Measurements from ENCODE around the gene PANK2.
"Not testable (repeated sequence)": the region's sequence is repeated elsewhere in the genome, so short reads cannot be mapped to it uniquely, and the experiment has no call there.

Gene PANK2

DNA sequence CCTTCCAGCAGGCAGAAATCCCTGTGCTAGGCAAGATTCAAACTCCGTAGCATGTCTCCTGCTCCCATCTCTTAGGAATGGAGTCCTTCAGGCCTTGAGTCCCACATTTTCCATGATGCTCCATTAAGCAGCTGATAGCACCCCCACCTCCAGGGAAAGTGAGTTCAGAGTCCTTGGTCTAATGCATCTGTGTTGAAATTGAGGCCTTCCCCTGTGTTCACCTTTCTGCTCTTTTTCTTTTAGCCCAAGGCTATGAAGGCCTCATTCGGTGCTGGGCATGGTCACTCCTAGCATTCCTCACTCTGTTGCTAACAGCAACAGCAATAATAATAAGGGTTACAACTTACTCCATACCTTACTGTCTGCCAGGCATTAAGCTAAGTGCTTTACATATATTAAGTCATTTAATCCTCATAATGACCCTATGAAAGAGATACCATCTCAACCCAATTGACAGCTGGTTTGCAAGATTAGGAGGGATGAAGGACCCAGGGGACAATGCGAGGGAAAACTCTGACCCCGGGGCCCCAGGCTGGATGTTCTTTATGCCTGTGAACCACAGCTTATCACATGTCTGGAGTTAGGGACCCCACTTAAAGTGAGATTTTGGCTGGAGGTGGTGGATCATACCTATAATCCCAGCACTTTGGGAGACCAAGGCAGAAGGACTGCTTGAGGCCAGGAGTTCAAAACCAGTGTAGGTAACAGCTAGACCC, 17.5 kb upstream of the PANK2 start:
- no peak for DNase-seq

DNA sequence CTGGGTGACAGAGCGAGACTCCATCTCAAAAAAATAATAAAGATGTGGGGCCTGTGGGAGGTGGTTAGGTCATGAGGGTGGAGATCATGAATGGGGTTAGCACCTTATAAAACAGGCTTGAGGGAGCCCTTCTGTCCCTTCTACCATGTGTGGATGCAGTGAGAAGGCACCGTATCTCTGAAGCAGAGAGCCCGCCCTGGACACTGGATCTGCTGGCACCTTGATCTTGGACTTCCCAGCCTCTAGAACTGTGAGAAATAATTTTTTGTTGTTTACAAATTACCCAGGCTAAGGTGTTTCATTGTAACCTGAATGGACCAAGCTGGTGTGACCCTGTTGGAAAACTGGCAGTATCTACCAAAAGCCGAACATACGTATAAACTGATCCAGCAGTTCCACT, 15.7 kb upstream of the PANK2 start:
- DNase-seq = no peak

DNA sequence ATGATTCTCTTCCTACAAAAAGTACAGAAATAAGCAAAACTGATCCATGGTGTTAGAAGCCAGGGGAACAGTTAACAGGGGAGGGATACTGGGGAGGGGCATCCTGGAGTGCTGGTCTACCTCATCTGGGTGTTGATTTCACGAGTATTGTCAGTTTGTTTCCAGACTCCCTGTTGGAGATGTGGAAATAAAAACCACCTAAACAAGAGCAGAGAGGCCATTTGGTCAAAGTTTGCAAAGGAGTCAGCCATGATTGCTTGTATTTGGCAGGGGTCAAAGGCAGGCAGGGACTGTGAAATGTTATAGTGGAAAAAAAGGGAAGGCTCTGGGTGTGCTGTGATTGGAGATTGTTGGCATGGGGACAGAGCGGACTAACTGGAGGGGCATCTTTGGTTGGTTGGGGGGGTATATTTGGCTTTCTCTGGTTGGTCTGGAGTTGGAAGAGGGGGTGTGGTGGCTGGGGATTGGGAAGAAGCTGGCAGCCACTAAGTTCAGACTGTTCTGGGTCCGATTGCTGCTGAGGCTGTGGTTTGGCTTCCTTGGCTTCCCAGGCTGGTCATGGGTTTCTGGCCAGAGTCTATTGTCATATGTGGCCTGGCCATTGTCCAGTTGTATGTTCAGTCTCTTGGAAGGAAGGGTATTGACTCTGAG, 14.9 kb upstream of the PANK2 start:
- DNase-seq = no peak

DNA sequence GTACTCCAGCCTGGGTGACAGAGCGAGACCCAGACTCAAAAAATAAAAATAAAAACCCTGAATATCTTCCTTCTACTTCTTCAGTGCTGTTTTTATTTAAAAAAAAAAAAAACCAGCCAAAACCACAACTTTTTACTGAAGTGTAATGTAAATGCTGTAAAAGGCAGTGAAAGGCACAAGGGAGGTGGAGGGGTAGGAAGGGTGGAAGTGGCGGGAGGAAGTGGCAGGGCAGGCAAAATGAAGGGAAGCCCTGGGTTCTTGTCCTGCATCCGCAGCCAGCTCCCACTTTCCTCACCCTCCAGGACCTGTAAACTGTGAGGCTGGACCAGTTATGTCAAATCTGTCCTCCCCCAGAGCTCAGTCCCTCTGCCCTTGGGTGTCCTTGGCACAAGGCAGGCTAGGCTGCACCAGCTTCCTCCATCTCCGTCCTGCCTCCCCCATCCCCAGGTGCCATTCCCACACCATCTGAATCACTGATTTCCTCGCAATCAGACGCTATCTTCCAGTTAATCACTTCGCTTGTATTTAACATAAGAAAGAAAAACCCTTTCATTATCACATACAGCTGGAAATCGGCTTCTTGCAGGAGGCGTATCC, 13.7 kb upstream of the PANK2 start:
- DNase-seq = no peak

DNA sequence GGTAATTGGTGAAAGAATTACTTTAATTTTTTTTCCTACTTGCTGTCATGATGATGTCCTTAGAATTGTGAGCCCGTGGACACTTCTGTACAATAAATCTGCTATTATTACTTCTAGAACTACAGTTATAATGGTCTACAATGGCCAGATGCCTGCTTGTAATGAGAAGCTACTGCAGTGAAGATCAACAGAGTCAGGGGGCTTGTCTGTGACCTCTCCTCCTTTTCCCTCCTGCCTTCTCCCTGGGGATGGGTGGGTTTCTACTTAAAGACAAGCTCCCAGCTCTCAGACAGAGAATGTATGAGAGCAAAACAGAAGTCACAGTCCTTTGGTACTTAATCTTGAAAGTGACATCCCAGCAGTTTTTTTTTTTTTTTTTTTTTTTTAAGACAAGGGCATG, 13.2 kb upstream of the PANK2 start:
- no peak for DNase-seq

DNA sequence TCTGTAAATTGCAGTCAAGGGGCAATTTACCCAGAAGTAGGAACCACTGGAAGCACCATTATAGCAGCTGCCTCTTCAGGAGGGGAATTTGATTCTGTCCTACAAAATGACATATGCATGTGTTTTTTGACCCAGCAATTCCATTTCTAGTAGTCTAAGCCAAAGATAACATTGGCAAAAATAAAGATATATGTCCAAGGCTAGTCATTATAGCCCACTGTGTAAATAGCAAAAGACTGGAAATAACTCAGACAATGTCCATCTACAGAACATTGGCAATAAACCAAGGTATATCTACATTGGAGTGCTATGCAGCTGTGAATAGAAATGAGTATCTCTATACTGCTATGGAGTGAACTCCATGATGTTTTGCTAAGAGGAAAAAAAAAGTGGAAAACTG, 12.5 kb upstream of the PANK2 start:
- no peak for DNase-seq

DNA sequence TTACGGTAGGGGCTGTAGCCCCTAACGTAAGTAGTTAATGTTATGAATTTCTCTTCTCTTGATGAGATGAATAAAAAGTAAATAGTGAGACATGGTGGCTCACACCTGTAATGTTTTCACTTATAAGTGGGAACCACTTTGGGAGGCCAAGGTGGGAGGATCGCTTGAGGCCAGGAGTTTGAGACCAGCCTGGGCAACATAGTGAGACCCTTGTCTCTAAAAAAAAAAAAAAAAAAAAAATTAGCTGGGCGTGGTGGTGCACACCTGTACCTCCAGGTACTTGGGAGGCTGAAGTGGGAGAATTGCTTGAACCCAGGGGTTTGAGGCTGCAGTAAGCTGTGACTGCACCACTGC, 10.3 kb upstream of the PANK2 start:
- DNase-seq = not testable (repeated sequence)

DNA sequence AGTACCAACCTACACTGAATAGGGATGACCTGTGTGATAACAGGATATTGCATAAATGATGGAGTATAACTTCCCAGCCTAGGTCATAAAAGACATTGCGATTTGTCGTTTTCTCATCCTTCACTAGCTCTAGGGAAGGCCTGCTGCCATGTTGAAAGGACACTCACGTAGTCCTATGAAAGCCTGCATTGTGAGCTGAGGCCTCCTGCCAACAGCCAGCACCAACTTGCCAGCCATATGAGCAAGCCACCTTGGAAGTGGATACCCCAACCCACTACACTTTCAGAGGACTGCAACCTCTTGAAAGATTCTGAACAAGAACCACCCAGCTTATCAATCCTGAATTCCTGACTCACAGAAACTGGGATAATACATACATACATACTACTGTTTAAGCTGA, 3.5 kb upstream of the PANK2 start:
- DNase-seq = no peak

DNA sequence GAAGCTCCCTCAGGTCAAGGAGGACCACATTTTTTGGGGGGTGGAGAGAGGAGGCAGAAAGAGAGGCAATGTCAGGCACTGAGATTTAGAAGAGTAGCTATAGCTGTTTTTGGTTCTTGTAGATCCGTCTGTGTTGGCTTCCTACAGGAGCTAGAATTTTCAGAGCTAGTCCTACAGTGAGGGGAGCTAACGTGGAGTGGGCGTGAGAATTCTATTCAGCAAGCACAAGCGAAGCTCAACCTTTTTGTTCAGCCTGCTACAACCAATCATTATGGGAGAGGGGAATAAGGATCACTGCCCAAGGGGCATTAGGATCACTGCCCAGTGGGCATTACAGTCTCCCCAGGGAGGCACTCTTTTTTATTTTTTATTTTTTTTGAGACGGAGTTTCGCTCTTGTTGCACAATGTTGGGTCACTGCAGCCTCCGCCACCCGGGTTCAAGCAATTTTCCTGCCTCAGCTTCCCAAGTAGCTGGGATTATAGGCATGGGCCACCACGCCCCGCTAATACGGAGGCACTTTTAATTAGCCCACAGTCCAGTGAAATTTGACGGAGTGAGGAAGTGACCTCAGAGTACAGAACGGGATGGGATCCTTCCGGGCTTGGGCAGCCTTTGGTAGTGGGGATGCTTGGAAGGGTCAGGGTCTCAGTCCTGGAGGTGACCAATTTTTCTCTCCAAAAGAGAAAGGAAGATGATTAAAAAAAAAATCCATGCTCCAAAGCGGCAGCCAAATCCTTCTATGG, 1.1 kb upstream of the PANK2 start:
- DNase-seq = no peak

DNA sequence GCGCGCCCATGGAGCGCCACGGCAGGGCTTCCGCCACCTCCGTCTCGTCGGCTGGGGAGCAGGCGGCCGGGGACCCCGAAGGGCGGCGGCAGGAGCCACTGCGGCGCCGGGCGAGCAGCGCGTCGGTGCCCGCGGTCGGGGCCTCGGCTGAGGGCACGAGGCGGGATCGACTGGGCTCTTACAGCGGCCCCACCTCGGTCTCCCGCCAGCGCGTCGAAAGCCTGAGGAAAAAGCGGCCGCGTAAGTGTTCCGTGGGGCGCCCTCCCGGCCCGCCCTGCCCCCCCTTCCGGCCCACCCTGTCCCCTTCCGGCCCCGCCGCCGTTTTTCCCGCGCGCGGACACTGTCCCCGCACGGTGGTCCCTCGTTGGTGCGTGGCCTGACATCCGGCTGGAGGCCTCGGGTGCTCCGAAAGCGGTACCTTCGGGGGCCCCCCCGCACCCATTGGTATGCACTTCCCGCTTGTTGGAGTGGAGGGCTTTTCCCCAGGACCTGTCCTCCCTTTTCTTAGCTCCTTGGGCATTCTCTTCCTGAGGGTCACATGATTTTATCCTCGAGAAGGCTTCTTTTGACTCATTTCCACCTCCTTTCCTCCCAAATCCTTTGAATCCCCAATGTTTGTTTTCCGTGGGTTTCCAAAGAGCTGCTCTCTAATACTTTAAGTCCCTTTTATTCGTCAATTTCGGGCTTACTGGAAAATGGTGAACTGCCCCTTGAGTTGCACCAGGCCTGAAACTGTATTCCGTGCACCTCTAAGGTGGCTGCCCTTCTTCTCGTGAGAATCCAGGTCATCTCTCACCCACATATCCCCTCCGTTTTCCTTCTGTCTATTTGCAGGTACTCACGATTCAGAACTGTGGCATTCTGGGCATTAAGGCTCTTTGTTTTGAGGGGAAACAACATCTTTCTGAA, 556 bp downstream of the PANK2 start:
- peak; percentile 40 for DNase-seq

DNA sequence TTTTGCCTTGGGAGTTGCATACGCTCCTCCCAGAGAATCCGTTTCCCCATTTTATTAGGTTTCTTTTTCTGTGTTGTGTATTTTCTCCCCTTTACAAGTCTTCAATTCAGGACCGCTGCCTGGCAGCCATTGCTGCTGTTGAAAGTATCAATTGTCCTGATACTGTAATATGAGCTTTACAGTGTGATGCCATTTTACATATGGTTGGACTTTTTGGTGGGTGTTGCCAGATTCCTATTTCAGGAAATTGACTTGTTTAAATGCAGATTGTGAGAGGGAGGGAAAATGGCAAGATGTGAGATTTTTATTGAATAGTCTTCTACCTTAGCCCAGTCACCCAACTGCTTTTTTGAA, 1.2 kb downstream of the PANK2 start:
- no peak for DNase-seq

DNA sequence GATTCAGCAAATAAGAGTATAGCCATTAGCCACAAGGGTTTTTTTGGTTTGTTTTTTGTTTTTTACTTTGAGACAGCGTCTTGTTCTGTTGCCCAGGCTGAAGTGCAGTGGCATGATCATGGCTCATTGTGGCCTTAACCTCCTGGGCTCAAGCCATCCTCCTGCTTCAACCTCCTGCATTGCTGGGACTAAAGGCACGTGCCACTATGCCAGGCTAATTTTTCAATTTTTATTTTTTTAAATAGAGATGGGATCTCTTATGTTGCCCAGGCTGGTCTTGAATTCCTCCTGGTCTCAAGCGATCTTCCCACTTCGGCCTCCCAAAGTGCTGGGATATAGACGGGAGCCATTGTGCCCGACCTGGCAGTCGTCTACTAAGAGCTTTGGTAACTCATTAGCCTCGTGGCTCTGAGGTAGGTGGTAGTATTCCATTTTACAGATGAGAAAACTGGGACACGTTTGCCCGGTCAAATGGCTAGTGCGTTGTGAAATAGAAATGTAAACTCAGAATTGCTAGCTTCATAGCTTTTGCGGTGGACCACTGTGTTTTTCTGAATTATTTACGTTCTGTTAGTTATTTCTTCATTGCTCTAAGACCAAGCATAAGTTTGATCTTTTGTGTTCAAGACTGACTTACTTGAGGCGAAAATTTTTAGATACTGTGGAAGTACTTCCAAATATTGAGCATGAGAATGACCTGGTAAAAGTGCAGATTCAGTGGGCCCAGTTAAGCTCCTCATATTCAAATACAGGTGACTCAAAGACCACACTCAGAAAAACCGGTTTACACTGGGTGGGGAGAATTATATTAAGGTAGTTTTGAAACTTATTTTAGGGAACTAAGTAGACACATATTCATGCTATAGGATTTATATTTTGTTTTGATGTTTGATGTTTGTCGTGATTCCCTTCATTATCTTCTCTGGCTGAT, 2.1 kb downstream of the PANK2 start:
- DNase-seq = no peak

DNA sequence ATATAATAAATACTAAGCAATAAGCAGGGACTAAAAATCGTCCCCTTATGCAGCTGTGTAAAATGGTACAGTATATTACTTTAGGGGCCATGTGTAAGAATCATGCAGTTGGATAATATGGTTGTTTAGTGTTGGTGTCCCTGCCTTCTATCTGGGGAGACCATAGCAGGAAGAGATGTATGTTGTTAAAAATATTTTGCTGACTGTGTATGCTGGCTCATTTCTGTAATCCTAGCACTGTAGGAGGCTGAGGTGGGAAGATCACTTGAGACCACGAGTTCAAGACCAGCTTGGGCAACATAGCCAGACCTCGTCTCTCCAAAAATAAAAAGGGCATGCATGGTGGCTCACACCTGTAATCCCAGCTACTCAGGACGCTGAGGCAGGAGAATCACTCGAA, 5.6 kb downstream of the PANK2 start:
- DNase-seq = no peak

DNA sequence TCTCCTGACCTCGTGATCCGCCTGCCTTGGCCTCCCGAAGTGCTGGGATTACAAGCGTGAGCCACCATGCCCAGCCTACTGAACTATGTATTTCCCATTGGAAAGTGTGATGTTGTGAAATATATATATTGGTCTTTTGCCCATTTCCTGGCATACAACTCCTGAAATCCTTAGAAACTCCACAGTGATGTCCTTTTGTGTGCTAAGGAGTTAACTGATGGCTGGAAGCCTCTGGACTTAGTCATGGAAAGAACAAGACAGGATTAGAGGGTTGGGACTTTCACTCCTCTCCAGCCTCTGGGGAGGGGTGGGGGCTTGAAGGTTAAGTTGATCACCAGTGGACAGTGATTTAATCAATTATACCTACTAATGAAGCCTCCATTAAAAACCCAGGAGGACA, 7.1 kb downstream of the PANK2 start:
- no peak for DNase-seq

DNA sequence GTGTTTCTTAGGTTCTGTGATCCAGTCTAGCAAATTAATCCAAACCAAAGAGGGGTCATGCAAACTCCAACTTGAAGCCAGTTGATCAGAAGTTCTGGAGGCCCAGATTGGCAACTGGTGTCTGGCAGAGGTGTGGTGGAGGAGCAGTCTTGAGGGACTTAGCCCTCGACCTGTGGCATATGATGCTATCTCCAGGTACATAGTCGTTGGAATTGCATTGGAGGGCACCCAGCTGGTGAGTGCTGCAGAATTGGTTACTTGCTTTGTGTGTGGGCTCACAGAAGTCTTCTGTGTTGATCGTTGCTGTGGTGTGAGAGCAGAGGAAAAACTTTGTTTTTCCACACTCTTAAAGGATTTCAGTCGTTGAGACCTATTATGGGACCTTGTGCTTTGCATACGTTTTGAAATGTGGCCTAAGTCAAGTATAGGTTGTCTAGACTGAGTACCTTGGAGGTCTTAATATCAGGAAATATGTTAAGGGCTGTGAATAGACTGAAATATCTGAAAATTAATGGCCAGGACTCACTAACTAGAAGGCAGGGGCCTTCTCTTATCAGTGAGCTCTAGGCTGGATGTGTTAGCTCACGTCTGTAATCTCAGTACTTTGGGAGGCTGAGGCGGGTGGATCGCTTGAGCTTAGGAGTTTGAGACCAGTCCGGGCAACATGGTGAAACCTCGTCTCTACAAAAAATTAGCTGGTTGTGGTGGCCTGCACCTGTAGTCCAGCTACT, 7.8 kb downstream of the PANK2 start:
- DNase-seq = no peak

DNA sequence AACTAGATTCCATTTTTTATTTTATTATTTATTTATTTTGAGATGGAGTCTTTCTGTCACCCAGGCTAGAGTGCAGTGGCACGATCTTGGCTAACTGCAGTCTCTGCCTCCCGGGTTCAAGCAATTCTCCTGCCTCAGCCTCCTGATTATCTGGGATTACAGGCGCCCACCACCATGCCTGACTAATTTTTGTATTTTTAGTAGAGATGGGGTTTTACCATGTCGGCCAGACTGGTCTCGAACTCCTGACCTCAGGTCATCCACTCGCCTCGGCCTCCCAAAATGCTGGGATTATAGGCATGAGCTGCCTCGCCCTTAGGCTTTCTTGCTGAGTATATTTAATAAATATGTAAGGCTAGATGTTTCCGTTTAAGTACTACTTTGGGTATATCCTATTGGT, 9.0 kb downstream of the PANK2 start:
- DNase-seq = not testable (repeated sequence)

DNA sequence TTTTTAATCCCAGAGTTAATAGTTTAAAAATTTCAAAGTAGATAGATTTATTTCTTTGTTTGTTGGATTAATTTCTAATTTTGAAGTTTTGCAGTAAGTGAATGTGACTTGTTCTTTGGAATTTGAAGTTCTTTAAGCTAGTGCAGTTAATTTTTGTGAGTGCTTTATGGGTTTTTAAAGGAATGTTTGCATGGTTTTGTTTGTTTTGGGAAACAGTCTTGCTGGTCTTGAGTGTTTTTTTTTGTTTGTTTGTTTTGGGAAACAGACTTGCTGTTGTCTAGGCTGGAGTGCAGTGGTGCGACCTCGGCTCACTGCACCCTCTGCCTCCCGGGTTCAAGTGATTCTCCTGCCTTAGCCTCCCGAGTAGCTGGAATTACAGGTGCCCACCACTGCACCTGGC, 9.5 kb downstream of the PANK2 start:
- no peak for DNase-seq

DNA sequence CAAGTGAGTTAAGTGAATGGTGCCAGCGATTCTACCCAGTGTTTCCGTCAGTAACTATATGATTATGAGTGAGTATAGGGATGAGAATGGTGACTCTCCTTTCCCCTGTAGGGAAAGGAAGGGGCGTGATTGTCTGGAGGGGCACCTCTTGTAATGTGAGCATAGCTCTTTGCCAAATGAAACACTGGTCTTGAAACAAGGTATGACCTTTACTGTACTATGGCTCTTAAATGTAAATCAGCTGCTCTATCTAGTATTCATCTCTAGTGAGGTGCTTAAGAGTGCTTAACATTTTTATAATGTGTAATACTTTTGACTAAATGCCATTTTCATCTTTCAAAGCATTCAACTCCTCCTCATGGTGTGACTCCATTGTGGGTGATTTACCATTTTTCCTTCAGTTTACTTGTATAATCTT, 11.0 kb downstream of the PANK2 start:
- DNase-seq = no peak

DNA sequence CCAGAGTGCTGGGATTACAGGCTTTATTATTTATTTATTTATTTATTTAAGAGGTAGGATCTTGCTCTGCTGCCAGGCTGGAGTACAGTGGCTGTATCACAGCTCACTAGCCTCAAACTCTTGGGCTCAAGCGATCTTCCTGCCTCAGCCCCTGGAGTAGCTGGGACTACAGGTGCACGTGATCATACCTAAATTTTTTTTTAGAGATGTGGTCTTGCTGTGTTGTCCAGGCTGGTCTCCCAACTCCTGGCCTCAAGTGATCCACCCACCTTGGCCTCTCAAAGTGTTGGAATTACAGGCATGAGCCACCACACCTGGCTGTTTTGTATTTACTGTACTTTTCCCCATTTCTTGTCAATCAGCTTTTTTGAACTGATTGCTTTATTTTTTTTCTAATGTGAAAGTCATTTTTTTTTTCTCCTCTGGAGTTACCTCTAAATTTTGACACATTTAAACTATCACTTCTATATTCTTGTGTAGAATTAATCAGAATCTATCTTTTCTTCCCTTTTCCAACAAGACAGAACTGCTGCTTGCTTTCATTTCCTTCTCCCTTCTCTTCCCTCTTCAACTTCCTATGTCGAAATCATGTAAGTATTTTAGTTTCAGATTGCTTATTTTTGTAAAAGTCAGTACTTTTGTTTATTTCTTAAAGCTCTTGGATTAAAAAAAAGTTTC, 12.0 kb downstream of the PANK2 start:
- DNase-seq = no peak

DNA sequence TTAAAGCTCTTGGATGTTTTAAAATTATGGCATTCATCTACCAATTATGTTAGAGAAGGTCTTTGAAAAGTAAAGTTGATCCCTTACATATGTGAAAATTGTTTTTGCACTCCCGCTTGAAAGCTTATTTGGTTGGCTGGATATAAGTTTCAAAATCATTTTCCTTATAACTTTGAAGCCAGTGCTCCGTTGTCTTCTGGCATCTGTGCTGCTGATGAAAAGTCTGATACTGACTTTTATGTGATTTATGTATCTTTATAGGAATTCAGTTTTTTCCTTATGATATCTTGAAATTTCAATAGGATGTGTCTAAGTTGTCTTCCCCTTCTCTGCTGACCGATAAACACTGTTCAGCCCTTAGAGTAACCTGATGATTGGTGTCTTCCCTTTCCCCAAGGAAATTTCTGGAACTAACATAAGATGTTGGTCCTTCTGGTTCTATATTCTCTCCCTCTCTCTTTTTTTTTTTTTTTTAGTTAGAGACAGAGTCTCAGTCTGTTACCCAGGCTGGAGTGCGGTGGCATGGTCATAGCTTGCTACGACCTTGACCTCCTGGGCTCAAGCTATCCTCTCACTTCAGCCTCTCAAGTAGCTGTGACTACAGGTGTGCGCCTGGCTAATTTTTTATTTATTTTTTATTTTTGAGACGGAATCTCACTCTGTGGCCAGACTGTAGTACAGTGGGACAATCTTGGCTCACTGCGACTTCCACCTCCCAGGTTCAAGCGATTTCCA, 12.7 kb downstream of the PANK2 start:
- no peak for DNase-seq

Data from activated gamma-delta T cell treated with Interleukin-2 at 50 U/mL for 16 hours (primary cell).